B cell (primary cell): ENCODE measurements around the gene KCNJ6. TPM values are rescaled to one million over a fixed set of nuclear protein-coding genes. Genes with fewer than 3 reads are reported as not detected.

Experiments used
- ATAC-seq: fragments of 200-7000 bp; cut with Tn5 transposase; one replicate; pipeline ENCODE4 v1.10.0; 2021; ENCODE audit warnings: low read depth, mild to moderate bottlenecking, moderate number of reproducible peaks, moderate library complexity
- CTCF ChIA-PET: fragments of 350-600 bp; sonication (Branson Sonifier 250); formaldehyde crosslinking; loops from one replicate; lab custom pipeline; 2021; ENCODE audit warnings: antibody characterized with exemption, inconsistent platforms; lab: Charles Lee
- POLR2A ChIA-PET: fragments of 350-600 bp; sonication (Branson Sonifier 250); formaldehyde crosslinking; loops from one replicate; lab custom pipeline; 2021; ENCODE audit warnings: antibody characterized with exemption; lab: Charles Lee
- DNase-seq: peaks from one replicate; pipeline ENCODE4 v3.0.0; 2013
- H2AFZ ChIP-seq: 2 replicates; pipeline ENCODE4 v1.6.1; 2012; ENCODE audit warnings: mild to moderate bottlenecking, low read depth, low read length; ENCODE audit not compliant: insufficient read depth, poor library complexity, severe bottlenecking
- H3K27ac ChIP-seq, 2 donors: 1 replicate in 1 of 2; 2 replicates in 1 of 2; pipeline ENCODE4 v1.5.1; 2012 to 2013; ENCODE audit warnings: low read length in 2 of 2, mild to moderate bottlenecking in 2 of 2, moderate library complexity in 1 of 2
- H3K27me3 ChIP-seq, 4 experiments: fragments of 200-600 bp in 1 of 4; sonication (generic) in 1 of 4; replicated peaks in 1 of 4; 1 replicate in 2 of 4; 2 replicates in 2 of 4; pipeline versions ENCODE4 v1.6.1 to v1.7.0; 2013 to 2016; ENCODE audit warnings: low read length in 3 of 4, mild to moderate bottlenecking in 2 of 4, mixed read lengths in 1 of 4, moderate library complexity in 1 of 4; ENCODE audit not compliant: insufficient read depth in 4 of 4, control insufficient read depth in 3 of 4; ENCODE audit errors: control extremely low read depth in 1 of 4
- H3K36me3 ChIP-seq, 2 experiments: replicated peaks in 1 of 2; 1 replicate in 1 of 2; 2 replicates in 1 of 2; pipeline versions ENCODE4 v1.6.1 to v1.7.1; 2013; ENCODE audit warnings: low read length in 1 of 2; ENCODE audit not compliant: insufficient read depth in 2 of 2, control insufficient read depth in 1 of 2; ENCODE audit errors: control extremely low read depth in 1 of 2, extremely low read depth in 1 of 2
- H3K4me1 ChIP-seq, 2 donors: fragments of 200-600 bp in 1 of 2; sonication (generic) in 1 of 2; 1 replicate in 1 of 2; 2 replicates in 1 of 2; pipeline versions ENCODE4 v1.5.1 to v1.6.1; 2013 to 2017; ENCODE audit warnings: low read length in 2 of 2; ENCODE audit not compliant: control insufficient read depth in 2 of 2, insufficient read depth in 2 of 2
- H3K4me2 ChIP-seq: replicated peaks from 2 replicates; pipeline ENCODE3; 2012; ENCODE audit warnings: mild to moderate bottlenecking, low read depth, low read length; ENCODE audit not compliant: poor library complexity, severe bottlenecking
- H3K4me3 ChIP-seq, 5 experiments: fragments of 200-600 bp in 1 of 5; sonication (generic) in 1 of 5; 1 replicate in 3 of 5; 2 replicates in 2 of 5; pipeline versions ENCODE4 v1.5.1 to v1.7.0; 2011 to 2016; ENCODE audit warnings: low read length in 4 of 5, mild to moderate bottlenecking in 4 of 5, low read depth in 2 of 5, control low read depth in 1 of 5, moderate library complexity in 1 of 5; ENCODE audit not compliant: insufficient read depth in 1 of 5; ENCODE audit errors: control extremely low read depth in 1 of 5, extremely low read depth in 1 of 5
- H3K79me2 ChIP-seq: fragments of 200-600 bp; sonication (generic); one replicate; pipeline ENCODE4 v1.6.0; 2016; ENCODE audit warnings: low read length; ENCODE audit not compliant: control insufficient read depth, insufficient read depth
- H3K9ac ChIP-seq: fragments of 200-600 bp; sonication (generic); 2 replicates; pipeline ENCODE4 v1.6.1; 2017; ENCODE audit warnings: mild to moderate bottlenecking, low read length, moderate library complexity
- H3K9me3 ChIP-seq, 3 donors: one replicate each; pipeline versions ENCODE4 v1.6.1 to v1.7.1; 2013; ENCODE audit warnings: low read length in 2 of 3; ENCODE audit not compliant: control insufficient read depth in 2 of 3, insufficient read depth in 1 of 3; ENCODE audit errors: control extremely low read depth in 1 of 3
- H4K20me1 ChIP-seq: 2 replicates; pipeline ENCODE4 v1.6.0; 2012; ENCODE audit warnings: mild to moderate bottlenecking, low read length; ENCODE audit not compliant: insufficient read depth, control insufficient read depth, poor library complexity, severe bottlenecking
- H3K27ac Mint-ChIP-seq: one replicate; pipeline ENCODE4 v1.8.0; 2021; ENCODE audit warnings: mixed read lengths
- H3K27me3 Mint-ChIP-seq: one replicate; pipeline ENCODE4 v1.8.0; 2021; ENCODE audit warnings: mixed read lengths
- H3K4me1 Mint-ChIP-seq: one replicate; pipeline ENCODE4 v1.8.0; 2021; ENCODE audit warnings: mixed read lengths
- H3K4me3 Mint-ChIP-seq: one replicate; pipeline ENCODE4 v1.8.0; 2021; ENCODE audit warnings: mixed read lengths
- H3K9me3 Mint-ChIP-seq: one replicate; pipeline ENCODE4 v1.8.0; 2022; ENCODE audit warnings: mixed read lengths; ENCODE audit not compliant: insufficient read depth
- CTCF ChIP-seq: fragments of 200-600 bp; IDR thresholded peaks from one replicate; pipeline ENCODE4 v1.8.0; 2022; ENCODE audit warnings: antibody characterized with exemption, mild to moderate bottlenecking
- EZH2 ChIP-seq: IDR thresholded peaks from 2 replicates; pipeline ENCODE4 v1.6.1; 2012; ENCODE audit warnings: borderline replicate concordance, low read depth, mild to moderate bottlenecking, moderate library complexity, low read length; ENCODE audit not compliant: insufficient read depth, poor library complexity, severe bottlenecking
- WGBS: methylation state at CpG from one replicate; pipeline ENCODE4 v1.1.5; 2013; ENCODE audit warnings: missing lambda C conversion rate; ENCODE audit not compliant: insufficient coverage; 5-methylcytosine and 5-hydroxymethylcytosine counted together
- intact Hi-C: fragments of 100-400 bp; cut with micrococcal nuclease; formaldehyde crosslinking; loops from one replicate; pipeline ENCODE4 v1.10.0; 2022
- polyA plus RNA-seq: library from polyadenylated mRNA; depleted of rRNA; stranded (reverse); fragments of >200 nt; gene quantifications from 2 replicates; pipeline ENCODE4 v1.2.3, GENCODE V29; 2012
- total RNA-seq, 2 donors: library from RNA; stranded (reverse); fragments of 120-200 nt in 1 of 2; gene quantifications; 1 replicate in 1 of 2; 2 replicates in 1 of 2; pipeline versions ENCODE4 v1.2.3 to v1.2.4, GENCODE V29; 2013 to 2022

KCNJ6 gene
- total and polyA plus RNA-seq, 2 donors (not counting 1 experiment from before 2014, with no cell fraction given): not detected

DNA sequence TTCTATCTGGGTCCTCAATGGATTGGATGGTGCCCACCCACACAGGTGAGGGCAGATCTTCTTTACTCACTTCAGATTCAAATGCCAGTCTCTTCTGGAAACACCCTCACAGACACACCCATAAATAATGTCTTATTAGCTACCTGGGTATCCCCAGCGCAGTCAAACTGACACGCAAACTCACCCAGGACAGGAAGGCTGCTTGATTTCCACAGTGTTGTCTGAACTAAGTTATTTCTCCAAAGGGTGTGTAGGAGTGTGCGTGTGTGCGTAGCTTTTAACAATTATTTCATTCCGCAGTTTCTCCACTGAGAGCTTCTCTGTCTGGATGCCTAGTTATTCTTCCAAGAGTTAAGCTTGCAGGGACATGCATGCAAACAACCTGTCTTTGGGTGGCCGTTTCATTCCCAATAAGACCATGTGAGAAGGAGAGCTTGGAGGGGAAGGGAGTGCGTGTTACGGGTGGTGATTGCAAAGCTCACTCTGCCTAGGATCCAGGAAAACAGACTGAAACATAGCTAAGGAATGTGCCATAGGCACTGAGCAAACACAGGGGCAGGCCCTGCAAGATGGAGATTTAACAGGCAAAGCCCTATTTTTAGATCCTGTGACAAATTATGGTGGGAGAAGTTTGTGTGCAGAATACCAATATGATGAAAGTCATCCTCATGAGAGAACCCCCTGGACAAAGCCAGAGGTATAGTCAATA, 280.0 kb downstream of the KCNJ6 start:
- Histone ChIP-seq H3K9me3 (no peaks in the 10 kb centered on the region), H3K4me3 (no peak overlapping the region), H3K4me2 (no peak overlapping the region), H3K4me1 (peaks cover 0 to 3% of the 10 kb centered on the region in 2 donors), H3K27ac (no peak overlapping the region), H2AFZ (no peak overlapping the region), H3K27me3 (peaks cover 0 to 9% (median 5%) of the 10 kb centered on the region in 4 experiments), H4K20me1 (no peaks in the 10 kb centered on the region), H3K79me2 (no peaks in the 10 kb centered on the region), H3K9ac (no peak overlapping the region), H3K36me3 (no peaks in the 10 kb centered on the region)
- Mint-ChIP-seq H3K4me1 (peaks cover 5% of the 10 kb centered on the region), H3K27ac (no peak overlapping the region), H3K9me3 (no peaks in the 10 kb centered on the region), H3K27me3 (peaks cover 48% of the 10 kb centered on the region), H3K4me3 (no peak overlapping the region)
- DNase-seq: no peak
- intact Hi-C loops: loop anchor here (5.0 kb wide), 1 partner anchor 464 kb away; no protein-coding TSS in a partner anchor
- ChIA-PET CTCF (no interaction called here), POLR2A (no interaction called here)
- no peak for ATAC-seq
- no peak for TF ChIP-seq CTCF
- no peak for TF ChIP-seq EZH2
- WGBS: 92% methylated on average over 6 of the region's 8 CpGs

DNA sequence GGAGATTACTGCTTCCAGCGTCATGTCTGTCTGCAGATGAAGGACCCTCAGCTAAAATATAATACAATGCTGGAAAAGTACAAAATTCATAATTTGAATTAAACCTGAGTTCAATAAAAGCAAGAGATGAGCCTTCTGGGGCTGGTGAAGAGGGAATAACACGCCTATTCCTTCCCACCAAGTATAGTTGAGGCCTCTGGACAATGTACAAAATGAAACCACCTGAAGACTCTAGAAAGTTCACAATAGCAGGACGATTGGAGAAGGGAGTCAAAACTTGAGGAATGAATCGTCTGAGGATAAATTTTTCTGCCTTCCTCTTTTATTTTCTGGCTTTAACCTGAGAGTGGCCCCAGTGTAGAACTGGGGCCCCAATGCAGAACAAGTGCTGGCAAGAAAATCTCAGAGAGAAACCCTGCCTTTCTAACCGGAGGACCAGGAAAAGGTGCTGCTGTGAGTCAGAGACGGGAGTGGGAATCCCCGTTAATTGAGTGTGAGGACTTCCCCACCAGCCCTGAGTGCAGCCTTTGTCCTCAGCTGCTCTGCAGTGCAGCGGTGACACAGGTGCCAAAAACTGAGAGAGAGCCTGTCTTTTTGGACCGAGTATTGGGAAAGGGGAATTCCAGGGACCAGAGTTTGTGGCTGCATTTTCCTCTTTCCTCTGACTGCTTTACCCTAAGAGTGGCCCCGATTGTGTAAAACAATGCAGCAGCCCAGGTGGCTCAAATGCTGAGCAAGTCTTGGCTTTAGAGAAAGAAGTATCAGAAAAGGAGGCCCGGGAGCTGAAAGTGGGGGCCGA, 284.7 kb downstream of the KCNJ6 start:
- CTCF ChIA-PET: no interaction called here
- H3K27me3 Mint-ChIP-seq: peaks cover 51% of the 10 kb centered on the region
- intact Hi-C loops: no loop called here

More for the DNA sequence above, 284.7 kb downstream of the KCNJ6 start:
- Mint-ChIP-seq H3K4me1 (no peaks in the 10 kb centered on the region), H3K27ac (no peak overlapping the region), H3K9me3 (no peaks in the 10 kb centered on the region), H3K4me3 (no peak overlapping the region)
- ATAC-seq: no peak
- 61% methylated on average over 9 of the region's 12 CpGs for WGBS
- H3K27ac ChIP-seq: no peak overlapping the region
- peaks cover 0 to 1% (median 0%) of the 10 kb centered on the region in 3 donors for H3K9me3 ChIP-seq
- H2AFZ ChIP-seq: no peak overlapping the region
- TF ChIP-seq CTCF: no peak
- DNase-seq: no peak
- no peaks in the 10 kb centered on the region for H4K20me1 ChIP-seq
- POLR2A ChIA-PET: no interaction called here
- H3K4me2 ChIP-seq: no peak overlapping the region
- H3K4me1 ChIP-seq: no peaks in the 10 kb centered on the region
- H3K9ac ChIP-seq: no peak overlapping the region
- H3K36me3 ChIP-seq: no peaks in the 10 kb centered on the region
- H3K4me3 ChIP-seq: no peak overlapping the region
- peaks cover 0 to 10% (median 7%) of the 10 kb centered on the region in 4 experiments for H3K27me3 ChIP-seq
- H3K79me2 ChIP-seq: no peaks in the 10 kb centered on the region
